K562 (cell line): ENCODE results near the gene ZKSCAN8. TPM values are rescaled to one million over a fixed set of nuclear protein-coding genes. Genes with fewer than 3 reads are reported as not detected.

Experiments used
- ATAC-seq: fragments of 200-7000 bp; cut with Tn5 transposase; 3 replicates; pipeline ENCODE4 v1.9.1; 2020; ENCODE audit warnings: moderate library complexity
- BruUV-seq: library from RNA; stranded (reverse); fragments of 400-500 nt; replicated peaks from 2 replicates; lab custom pipeline; 2021; lab: Mats Ljungman, UMichigan
- CTCF ChIA-PET: fragments of 300-600 bp; formaldehyde crosslinking; extraction: SDS; loops from one replicate; lab custom pipeline; 2021; ENCODE audit warnings: low intra/inter-chr PET ratio; lab: Yijun Ruan, JAX
- POLR2A ChIA-PET: fragments of 300-600, 350-650 bp; sonication (Branson Sonifier 250); formaldehyde crosslinking; extraction: SDS; loops from one replicate; lab custom pipeline; 2021; ENCODE audit warnings: antibody characterized with exemption, inconsistent platforms; lab: Yijun Ruan, JAX
- DNase-seq, 4 experiments: peaks; one replicate each; pipeline versions ENCODE4 v3.0.0 to v3.0.0-alpha.2; 2011 to 2018; ENCODE audit warnings: low spot score in 3 of 4, mixed read lengths in 3 of 4; ENCODE audit errors: extremely low read depth in 1 of 4
- FAIRE-seq: peaks from 2 replicates; lab custom pipeline; 2011; peaks lifted over from hg19 to GRCh38; lab: Jason Lieb, UNC
- H2AFZ ChIP-seq: 2 replicates; pipeline ENCODE4 v1.6.0; 2011; ENCODE audit warnings: low read depth, low read length, control low read depth, inconsistent platforms
- H3K27ac ChIP-seq: fragments of 200-600 bp; 3 replicates; pipeline ENCODE4 v1.8.0; 2011; ENCODE audit warnings: low read depth, mild to moderate bottlenecking, control low read depth, inconsistent platforms, low read length, moderate library complexity, mixed read lengths; ENCODE audit errors: extremely low read depth
- H3K27me3 ChIP-seq, 2 experiments: fragments of 300-600 bp in 1 of 2; 2 replicates in 1 of 2; 3 replicates in 1 of 2; pipeline versions ENCODE4 v1.6.0 to v1.8.0; 2011; ENCODE audit warnings: inconsistent platforms in 2 of 2, low read length in 2 of 2, mild to moderate bottlenecking in 1 of 2, mixed read lengths in 1 of 2, moderate library complexity in 1 of 2; ENCODE audit not compliant: control insufficient read depth in 2 of 2, insufficient read depth in 2 of 2
- H3K36me3 ChIP-seq: fragments of 300-600 bp; 3 replicates; pipeline ENCODE4 v1.8.0; 2011; ENCODE audit warnings: mild to moderate bottlenecking, low read length, inconsistent platforms; ENCODE audit not compliant: control insufficient read depth, insufficient read depth
- H3K4me1 ChIP-seq, 2 experiments: fragments of 200-600 bp in 1 of 2; replicated peaks in 1 of 2; 2 replicates in 1 of 2; 3 replicates in 1 of 2; pipeline versions ENCODE4 v1.5.1 to v1.8.0; 2011; ENCODE audit warnings: inconsistent platforms in 2 of 2, low read length in 2 of 2, mild to moderate bottlenecking in 1 of 2, mixed read lengths in 1 of 2, moderate library complexity in 1 of 2; ENCODE audit not compliant: control insufficient read depth in 2 of 2, insufficient read depth in 2 of 2
- H3K4me2 ChIP-seq: 2 replicates; pipeline ENCODE4 v1.6.1; 2011; ENCODE audit warnings: low read length, control low read depth, inconsistent platforms, mixed read lengths; ENCODE audit not compliant: insufficient read depth
- H3K4me3 ChIP-seq: fragments of 200-600 bp; sonication (generic), shearing (Covaris generic); 2 replicates; pipeline ENCODE4 v1.5.1; 2016; ENCODE audit warnings: control low read depth, inconsistent platforms
- H3K79me2 ChIP-seq: fragments of 200-600 bp; 3 replicates; pipeline ENCODE4 v1.8.0; 2011; ENCODE audit warnings: low read length, inconsistent platforms; ENCODE audit not compliant: control insufficient read depth, insufficient read depth
- H3K9ac ChIP-seq, 2 experiments: 2 replicates each; pipeline versions ENCODE4 v1.6.0 to v1.6.1; 2011; ENCODE audit warnings: low read depth in 2 of 2, low read length in 2 of 2, control low read depth in 1 of 2, inconsistent platforms in 1 of 2, mild to moderate bottlenecking in 1 of 2, mixed read lengths in 1 of 2; ENCODE audit not compliant: insufficient read depth in 1 of 2
- H3K9me1 ChIP-seq: one replicate; pipeline ENCODE4 v1.6.0; 2011; ENCODE audit warnings: inconsistent platforms, mild to moderate bottlenecking, low read length, moderate library complexity; ENCODE audit not compliant: control insufficient read depth, insufficient read depth
- H3K9me3 ChIP-seq: replicated peaks from 2 replicates; pipeline ENCODE4 v1.5.1; 2011; ENCODE audit warnings: low read depth, low read length, inconsistent platforms; ENCODE audit not compliant: control insufficient read depth, insufficient read depth
- H4K20me1 ChIP-seq: replicated peaks from 2 replicates; pipeline ENCODE4 v1.6.1; 2011; ENCODE audit warnings: low read length, inconsistent platforms, mixed read lengths; ENCODE audit not compliant: control insufficient read depth, insufficient read depth
- BMI1 ChIP-seq: fragments of 150-350 bp; IDR thresholded peaks from 2 replicates; pipeline ENCODE4 v1.6.1; 2014; ENCODE audit warnings: low read length
- CTBP1 ChIP-seq: fragments of 450-650 bp; IDR thresholded peaks from 2 replicates; pipeline ENCODE4 v1.6.1; 2016; ENCODE audit warnings: borderline replicate concordance
- JUND ChIP-seq, 2 experiments: IDR thresholded peaks; 2 replicates in 1 of 2; 3 replicates in 1 of 2; pipeline ENCODE4 v1.6.1; 2011; ENCODE audit warnings: borderline replicate concordance in 2 of 2, low read depth in 2 of 2, low read length in 2 of 2, improper control_type of control experiment in 1 of 2, missing biosample characterization in 1 of 2, missing genetic modification characterization in 1 of 2, missing genetic modification reagents in 1 of 2
- PURB ChIP-seq: sonication (generic); formaldehyde crosslinking; IDR thresholded peaks from 2 replicates; pipeline ENCODE4 v1.9.0; 2021; ENCODE audit warnings: low read depth, mild to moderate bottlenecking, missing genetic modification reagents
- ZNF212 ChIP-seq: fragments of 450-650 bp; formaldehyde crosslinking; IDR thresholded peaks from 2 replicates; pipeline ENCODE4 v1.4.0; 2020; ENCODE audit warnings: mild to moderate bottlenecking
- ZNF707 ChIP-seq: fragments of 250-450 bp; sonication (Bioruptor Pico); conservative IDR thresholded peaks from 2 replicates; pipeline ENCODE4 v1.8.0; 2022; ENCODE audit warnings: inconsistent platforms, mild to moderate bottlenecking, moderate library complexity
- ZNF830 ChIP-seq: fragments of 250-450 bp; sonication (Bioruptor Pico); IDR thresholded peaks from 2 replicates; pipeline ENCODE4 v1.5.0; 2021; ENCODE audit warnings: mild to moderate bottlenecking
- WGBS: fragments of 100-300 bp; shearing (Covaris generic); methylation state at CpG from one replicate; pipeline ENCODE4 v1.1.6; 2016; ENCODE audit warnings: low coverage, mixed read lengths; ENCODE audit not compliant: insufficient coverage; ENCODE audit errors: missing lambda C conversion rate; 5-methylcytosine and 5-hydroxymethylcytosine counted together
- in situ Hi-C: fragments of 300-500 bp; cut with MboI; formaldehyde crosslinking; loops from 4 replicates; pipeline ENCODE4 v1.15.0; 2018; ENCODE audit warnings: inconsistent platforms, mixed read lengths
- intact Hi-C: fragments of 100-400 bp; cut with micrococcal nuclease; formaldehyde crosslinking; loops from 2 replicates; pipeline ENCODE4 v1.14.2; 2022
- polyA plus RNA-seq, 8 experiments: library from polyadenylated mRNA; depleted of rRNA in 4 of 8; stranded (reverse) in 5 of 8; unstranded in 3 of 8; fragments of >200 nt; fragmentation: Nextera tagmentation in 2 of 8; fragmentation: Illumina TruSeq in 1 of 8; extraction: Ambion mirVana in 2 of 8; extraction: Trizol in 1 of 8; gene quantifications; 2 replicates each; pipeline versions ENCODE4 v1.2.1 to v1.2.3, GENCODE V29; 2011 to 2014; ENCODE audit warnings: inconsistent platforms in 1 of 8, missing spikeins in 1 of 8
- total RNA-seq, 7 experiments: library from RNA; depleted of rRNA in 6 of 7; stranded (reverse); fragments of >200 nt in 6 of 7; fragmentation: Illumina TruSeq in 2 of 7; extraction: Trizol in 2 of 7; gene quantifications; 2 replicates each; pipeline versions ENCODE4 v1.2.1 to v1.2.3, GENCODE V29; 2011 to 2021; ENCODE audit warnings: low replicate concordance in 1 of 7
- TF ChIP-seq, protein P1 (sequence below): fragments of 250-450 bp; sonication (Bioruptor Pico); IDR thresholded peaks from 2 replicates; pipeline ENCODE4 v1.4.0; 2020; ENCODE audit warnings: mild to moderate bottlenecking, moderate library complexity
- TF ChIP-seq, protein P2 (sequence below): sonication (generic); formaldehyde crosslinking; IDR thresholded peaks from 2 replicates; pipeline ENCODE4 v1.8.1; 2022; ENCODE audit warnings: missing genetic modification reagents
- TF ChIP-seq, protein P3 (sequence below), 3 experiments: IDR thresholded peaks in 2 of 3; conservative IDR thresholded peaks in 1 of 3; 2 replicates each; pipeline ENCODE4 v1.5.1; 2011 to 2012; ENCODE audit warnings: low read length in 3 of 3, mild to moderate bottlenecking in 3 of 3, control low read depth in 2 of 3, improper control_type of control experiment in 1 of 3, inconsistent platforms in 1 of 3, low read depth in 1 of 3, mixed read lengths in 1 of 3, moderate library complexity in 1 of 3; ENCODE audit not compliant: insufficient read depth in 2 of 3
- TF ChIP-seq, protein P4 (sequence below), 2 experiments: fragments of 250-450 bp in 1 of 2; fragments of 450-650 bp in 1 of 2; sonication (Bioruptor Pico) in 1 of 2; IDR thresholded peaks; 2 replicates each; pipeline versions ENCODE4 v1.6.1 to v1.8.0; 2016 to 2021; ENCODE audit warnings: mild to moderate bottlenecking in 2 of 2, moderate library complexity in 2 of 2, missing compliant biosample characterization in 1 of 2, missing genetic modification characterization in 1 of 2

ZKSCAN8 gene
- total and polyA plus RNA-seq, 9 of the 15 experiments (the other 6 are each of a cell fraction or from before 2014, with no cell fraction given), result 3.3 to 37.7 (median 21.7) TPM

DNA sequence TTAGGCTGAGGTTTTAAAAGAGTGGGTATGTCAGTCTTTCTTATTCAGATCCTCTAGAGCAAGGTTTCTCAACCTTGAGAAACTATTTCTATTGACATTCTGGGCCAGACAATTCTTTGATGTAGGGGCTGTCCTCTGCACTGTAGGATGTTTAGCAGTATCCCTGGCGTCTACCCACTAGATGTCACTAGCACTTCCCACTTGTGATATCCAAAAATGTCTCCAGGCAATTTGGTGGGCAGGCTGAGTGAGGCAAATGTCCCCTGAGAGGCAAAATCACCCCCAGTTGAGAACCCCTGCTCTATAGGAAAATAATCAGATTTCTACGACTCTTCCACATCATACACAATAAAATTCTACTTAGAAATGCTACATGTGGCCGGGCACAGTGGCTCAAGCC, 7.7 kb upstream of the ZKSCAN8 start:
- ChIA-PET POLR2A (no interaction called here), CTCF (interaction anchor here (0.9 kb wide), 1 partner anchor 222 kb away, joined by 12 read pairs; no protein-coding TSS in a partner anchor)
- TF ChIP-seq PURB (CRISPR knock-in tag), result no peak
- no peak for TF ChIP-seq BMI1
- TF ChIP-seq, protein P1, sequence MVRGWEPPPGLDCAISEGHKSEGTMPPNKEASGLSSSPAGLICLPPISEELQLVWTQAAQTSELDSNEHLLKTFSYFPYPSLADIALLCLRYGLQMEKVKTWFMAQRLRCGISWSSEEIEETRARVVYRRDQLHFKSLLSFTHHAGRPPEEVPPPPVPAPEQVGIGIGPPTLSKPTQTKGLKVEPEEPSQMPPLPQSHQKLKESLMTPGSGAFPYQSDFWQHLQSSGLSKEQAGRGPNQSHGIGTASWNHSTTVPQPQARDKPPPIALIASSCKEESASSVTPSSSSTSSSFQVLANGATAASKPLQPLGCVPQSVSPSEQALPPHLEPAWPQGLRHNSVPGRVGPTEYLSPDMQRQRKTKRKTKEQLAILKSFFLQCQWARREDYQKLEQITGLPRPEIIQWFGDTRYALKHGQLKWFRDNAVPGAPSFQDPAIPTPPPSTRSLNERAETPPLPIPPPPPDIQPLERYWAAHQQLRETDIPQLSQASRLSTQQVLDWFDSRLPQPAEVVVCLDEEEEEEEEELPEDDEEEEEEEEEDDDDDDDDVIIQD (CRISPR knock-in tag), result no peak
- TF ChIP-seq JUND (IDR thresholded peaks at IDR 0.05; ENCODE audit: borderline replicate concordance, low read depth, low read length), result peak; percentile 12; the same call in 1 of the 2 replicates
- TF ChIP-seq JUND (tag; IDR thresholded peaks at IDR 0.05; ENCODE audit: borderline replicate concordance, low read depth, low read length), result no peak
- no peak for TF ChIP-seq ZNF212 (CRISPR knock-in tag)
- TF ChIP-seq CTBP1, result no peak
- no peak for TF ChIP-seq ZNF707
- TF ChIP-seq, protein P2, sequence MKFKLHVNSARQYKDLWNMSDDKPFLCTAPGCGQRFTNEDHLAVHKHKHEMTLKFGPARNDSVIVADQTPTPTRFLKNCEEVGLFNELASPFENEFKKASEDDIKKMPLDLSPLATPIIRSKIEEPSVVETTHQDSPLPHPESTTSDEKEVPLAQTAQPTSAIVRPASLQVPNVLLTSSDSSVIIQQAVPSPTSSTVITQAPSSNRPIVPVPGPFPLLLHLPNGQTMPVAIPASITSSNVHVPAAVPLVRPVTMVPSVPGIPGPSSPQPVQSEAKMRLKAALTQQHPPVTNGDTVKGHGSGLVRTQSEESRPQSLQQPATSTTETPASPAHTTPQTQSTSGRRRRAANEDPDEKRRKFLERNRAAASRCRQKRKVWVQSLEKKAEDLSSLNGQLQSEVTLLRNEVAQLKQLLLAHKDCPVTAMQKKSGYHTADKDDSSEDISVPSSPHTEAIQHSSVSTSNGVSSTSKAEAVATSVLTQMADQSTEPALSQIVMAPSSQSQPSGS (CRISPR knock-in tag), result no peak
- no peak for TF ChIP-seq ZNF830 (CRISPR knock-in tag)
- TF ChIP-seq, protein P3, sequence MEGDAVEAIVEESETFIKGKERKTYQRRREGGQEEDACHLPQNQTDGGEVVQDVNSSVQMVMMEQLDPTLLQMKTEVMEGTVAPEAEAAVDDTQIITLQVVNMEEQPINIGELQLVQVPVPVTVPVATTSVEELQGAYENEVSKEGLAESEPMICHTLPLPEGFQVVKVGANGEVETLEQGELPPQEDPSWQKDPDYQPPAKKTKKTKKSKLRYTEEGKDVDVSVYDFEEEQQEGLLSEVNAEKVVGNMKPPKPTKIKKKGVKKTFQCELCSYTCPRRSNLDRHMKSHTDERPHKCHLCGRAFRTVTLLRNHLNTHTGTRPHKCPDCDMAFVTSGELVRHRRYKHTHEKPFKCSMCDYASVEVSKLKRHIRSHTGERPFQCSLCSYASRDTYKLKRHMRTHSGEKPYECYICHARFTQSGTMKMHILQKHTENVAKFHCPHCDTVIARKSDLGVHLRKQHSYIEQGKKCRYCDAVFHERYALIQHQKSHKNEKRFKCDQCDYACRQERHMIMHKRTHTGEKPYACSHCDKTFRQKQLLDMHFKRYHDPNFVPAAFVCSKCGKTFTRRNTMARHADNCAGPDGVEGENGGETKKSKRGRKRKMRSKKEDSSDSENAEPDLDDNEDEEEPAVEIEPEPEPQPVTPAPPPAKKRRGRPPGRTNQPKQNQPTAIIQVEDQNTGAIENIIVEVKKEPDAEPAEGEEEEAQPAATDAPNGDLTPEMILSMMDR (IDR thresholded peaks at IDR 0.05 in 2 of 3, conservative IDR thresholded peaks at IDR 0.05 in 1 of 3; ENCODE audit: insufficient read depth in 2 of 3, low read depth in 1 of 3, low read length in 3 of 3), result peak; percentile 57 to 71 (median 65)
- TF ChIP-seq, protein P4, sequence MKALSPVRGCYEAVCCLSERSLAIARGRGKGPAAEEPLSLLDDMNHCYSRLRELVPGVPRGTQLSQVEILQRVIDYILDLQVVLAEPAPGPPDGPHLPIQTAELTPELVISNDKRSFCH (CRISPR knock-in tag; IDR thresholded peaks at IDR 0.05), result no peak
- TF ChIP-seq, protein P4 (tag; IDR thresholded peaks at IDR 0.05), result no peak

More for the DNA sequence above, 7.7 kb upstream of the ZKSCAN8 start:
- Histone ChIP-seq H3K4me3 (no peak overlapping the region), H3K9ac (no peak overlapping the region), H2AFZ (no peak overlapping the region), H3K27me3 (no peaks in the 10 kb centered on the region), H3K27ac (no peak overlapping the region), H3K9me1 (no peaks in the 10 kb centered on the region), H3K9me3 (no peaks in the 10 kb centered on the region; the same call in 1 of the 2 replicates), H3K79me2 (peaks cover 81% of the 10 kb centered on the region), H4K20me1 (no peaks in the 10 kb centered on the region; the same call in 1 of the 2 replicates), H3K4me2 (no peak overlapping the region), H3K4me1 (peaks cover 8 to 15% of the 10 kb centered on the region in 2 experiments; a peak in 4 of 5 replicates), H3K36me3 (peaks cover 44% of the 10 kb centered on the region)
- DNase-seq (peak in 1 of 4 experiments; percentile 72), ATAC-seq (peak; percentile 37), FAIRE-seq (peak; percentile 76)
- intact Hi-C loops, result loop anchor here (2.0 kb wide), 1 partner anchor 551 kb away; no protein-coding TSS in a partner anchor
- in situ Hi-C loops, result no loop called here
- BruUV-seq, result no TSS peak
- WGBS, result 52% methylated on average over 3 of the region's 3 CpGs
